HFF-Myc (cell line): Measurements from ENCODE around the gene MEGF11.

Experiments used
- DNase-seq: peaks from one replicate; pipeline ENCODE4 v3.0.0-alpha.2; 2011; ENCODE audit warnings: low read depth; ENCODE audit errors: extremely low read depth
- H3K4me3 ChIP-seq: replicated peaks from 2 replicates; pipeline ENCODE4 v1.5.1; 2011; ENCODE audit warnings: low read depth, mild to moderate bottlenecking, control low read depth, low read length
- CTCF ChIP-seq: IDR thresholded peaks from 2 replicates; pipeline ENCODE4 v1.5.1; 2012; ENCODE audit warnings: mild to moderate bottlenecking, low read depth, low read length, control low read depth; ENCODE audit errors: missing control alignments

Gene MEGF11

GRCh38 chr15:66210684-66211083 is 42.9 kb downstream of the MEGF11 start:
- H3K4me3 ChIP-seq: no peak overlapping the region
- DNase-seq: no peak
- no peak for TF ChIP-seq CTCF

- no peak for DNase-seq
- TF ChIP-seq CTCF: no peak
- H3K4me3 ChIP-seq: no peak overlapping the region
These were observed 54.8 kb downstream of the MEGF11 start for GRCh38 chr15:66198757-66199156.

DNA sequence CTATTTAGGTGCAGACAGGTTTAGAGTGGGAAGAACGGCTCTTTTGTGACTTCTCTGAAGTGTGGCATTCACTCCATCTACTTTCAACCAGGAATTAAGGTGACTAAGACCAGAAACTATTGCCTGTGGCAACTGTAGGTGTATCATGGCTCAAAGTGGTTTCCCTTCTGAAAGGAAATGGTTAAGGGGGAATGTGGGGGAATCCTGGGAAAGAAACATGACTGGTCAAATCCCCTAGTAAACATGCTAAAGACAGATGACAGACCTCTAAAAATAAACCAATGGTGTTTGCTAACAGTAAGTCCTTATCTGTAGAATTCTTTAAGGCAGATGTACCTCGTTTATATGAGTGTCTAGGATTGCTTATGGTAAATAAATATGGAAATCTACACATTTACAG is 56.9 kb downstream of the MEGF11 start:
- peak; percentile 2 for DNase-seq
- no peak for TF ChIP-seq CTCF

GRCh38 chr15:66195621-66196230 is 57.8 kb downstream of the MEGF11 start:
- no peak for TF ChIP-seq CTCF
- no peak overlapping the region for H3K4me3 ChIP-seq
- DNase-seq: no peak

More for the DNA sequence above, 56.9 kb downstream of the MEGF11 start:
- no peak overlapping the region for H3K4me3 ChIP-seq

DNA sequence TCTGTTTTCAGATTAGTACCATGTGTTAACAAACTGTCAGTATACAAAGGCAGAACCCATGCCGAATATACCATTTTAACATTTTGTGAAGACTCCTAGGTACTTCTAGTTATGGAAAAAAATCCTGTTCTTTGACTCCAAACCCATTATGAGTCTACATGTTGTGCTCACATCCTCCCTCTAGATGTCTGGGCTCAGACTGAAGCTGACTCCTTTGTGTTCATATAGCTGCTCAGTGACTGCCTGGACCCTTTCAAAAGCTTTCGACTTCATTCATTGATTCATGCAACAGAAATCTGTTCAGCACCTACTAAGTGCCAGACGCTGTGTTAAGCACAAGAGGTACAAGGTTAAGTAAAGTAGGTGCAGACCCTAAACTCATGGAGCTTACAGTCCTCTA is 60.5 kb downstream of the MEGF11 start:
- H3K4me3 ChIP-seq: no peak overlapping the region
- DNase-seq: no peak
- TF ChIP-seq CTCF: no peak

- TF ChIP-seq CTCF: no peak
These were observed 62.8 kb downstream of the MEGF11 start for GRCh38 chr15:66190746-66191145.

DNA sequence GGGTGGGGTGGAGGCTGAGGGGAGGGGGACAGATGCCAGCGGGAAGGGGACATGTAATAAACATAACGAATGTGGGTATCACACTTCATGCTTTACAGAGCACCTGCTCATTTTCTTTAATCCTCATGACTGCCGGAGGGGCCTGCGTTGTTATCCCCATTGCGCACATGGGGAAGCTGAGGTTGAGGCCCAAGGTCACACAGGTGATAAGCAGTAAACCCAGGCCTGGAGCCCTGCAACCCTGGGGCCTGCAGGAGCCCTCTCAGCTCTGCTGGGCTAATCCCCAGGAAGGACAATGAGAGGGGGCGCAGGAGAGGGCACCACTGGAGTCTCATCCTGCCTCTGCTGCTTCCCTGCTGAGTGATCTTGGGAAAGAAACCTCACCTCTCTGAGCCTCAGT is 64.3 kb downstream of the MEGF11 start:
- no peak for TF ChIP-seq CTCF
- no peak for DNase-seq
- H3K4me3 ChIP-seq: no peak overlapping the region

More at GRCh38 chr15:66190746-66191145, 62.8 kb downstream of the MEGF11 start:
- DNase-seq: no peak
- no peak overlapping the region for H3K4me3 ChIP-seq
